IPS-18c (cell line): Measurements from ENCODE around the gene NFATC2.

ENCODE experiments used
- H3K4me3 ChIP-seq: 2 replicates; pipeline ENCODE4 v1.7.0; 2013; ENCODE audit warnings: low read depth, mild to moderate bottlenecking, low read length, moderate library complexity; ENCODE audit not compliant: insufficient read depth
- H3K9me3 ChIP-seq: one replicate; pipeline ENCODE4 v1.6.1; 2013; ENCODE audit warnings: mild to moderate bottlenecking, low read length, moderate library complexity; ENCODE audit not compliant: control insufficient read depth, insufficient read depth

Gene NFATC2

DNA sequence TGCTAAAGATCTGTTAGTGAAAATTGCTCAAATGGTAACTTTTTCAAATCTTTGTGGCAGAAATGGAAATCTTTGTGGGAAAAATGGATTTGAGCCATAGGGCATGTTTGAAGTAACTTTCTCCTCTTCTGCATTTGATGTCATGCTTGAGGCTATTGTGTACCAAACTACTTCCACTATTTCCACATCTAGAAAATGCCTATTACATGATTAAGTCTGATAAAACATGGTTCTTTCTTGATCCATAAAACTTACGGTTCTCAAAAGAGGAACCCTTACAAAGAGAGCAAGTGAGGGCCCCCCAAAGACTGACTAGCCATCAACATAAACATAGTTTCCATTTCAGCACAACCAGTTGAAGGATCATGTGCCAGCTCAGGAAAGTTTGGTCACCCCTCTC lies 150.6 kb downstream of the NFATC2 start:
- H3K4me3 ChIP-seq = no peak overlapping the region
- no peaks in the 10 kb centered on the region for H3K9me3 ChIP-seq

DNA sequence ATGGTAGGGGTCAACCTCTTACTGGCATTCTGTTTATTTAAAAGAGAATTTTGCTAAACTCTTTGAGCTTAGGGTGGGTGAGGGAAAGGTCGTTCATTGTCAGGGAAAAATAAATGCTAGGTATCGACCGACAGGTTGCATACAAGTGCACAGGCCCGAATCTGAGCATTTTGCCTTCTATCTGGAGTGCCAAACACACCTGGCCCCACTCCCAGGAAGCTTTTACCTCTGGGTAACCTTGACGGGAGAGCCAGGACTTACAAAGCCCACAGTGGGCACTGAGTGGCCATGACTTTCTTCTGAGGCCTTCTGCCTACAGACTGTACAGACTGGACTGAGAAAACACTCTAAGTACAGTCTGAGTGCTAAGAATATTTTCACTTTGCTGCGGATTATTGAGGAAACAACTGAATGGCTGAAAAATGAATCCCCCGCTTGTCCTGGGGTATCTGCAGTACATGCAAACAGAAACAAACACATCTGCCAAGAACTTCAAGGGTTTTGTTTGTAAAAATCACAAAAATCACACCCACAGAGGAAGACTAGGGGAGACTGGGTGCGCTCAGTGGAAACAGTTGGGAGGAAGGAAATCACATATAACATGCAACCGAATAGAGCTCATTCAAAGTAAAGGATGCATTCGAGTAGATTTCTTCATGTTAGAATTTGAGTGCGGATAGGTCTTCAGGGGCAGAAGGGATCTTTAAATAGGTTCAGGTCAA lies 152.8 kb downstream of the NFATC2 start:
- Histone ChIP-seq H3K9me3 (no peaks in the 10 kb centered on the region), H3K4me3 (no peak overlapping the region)

DNA sequence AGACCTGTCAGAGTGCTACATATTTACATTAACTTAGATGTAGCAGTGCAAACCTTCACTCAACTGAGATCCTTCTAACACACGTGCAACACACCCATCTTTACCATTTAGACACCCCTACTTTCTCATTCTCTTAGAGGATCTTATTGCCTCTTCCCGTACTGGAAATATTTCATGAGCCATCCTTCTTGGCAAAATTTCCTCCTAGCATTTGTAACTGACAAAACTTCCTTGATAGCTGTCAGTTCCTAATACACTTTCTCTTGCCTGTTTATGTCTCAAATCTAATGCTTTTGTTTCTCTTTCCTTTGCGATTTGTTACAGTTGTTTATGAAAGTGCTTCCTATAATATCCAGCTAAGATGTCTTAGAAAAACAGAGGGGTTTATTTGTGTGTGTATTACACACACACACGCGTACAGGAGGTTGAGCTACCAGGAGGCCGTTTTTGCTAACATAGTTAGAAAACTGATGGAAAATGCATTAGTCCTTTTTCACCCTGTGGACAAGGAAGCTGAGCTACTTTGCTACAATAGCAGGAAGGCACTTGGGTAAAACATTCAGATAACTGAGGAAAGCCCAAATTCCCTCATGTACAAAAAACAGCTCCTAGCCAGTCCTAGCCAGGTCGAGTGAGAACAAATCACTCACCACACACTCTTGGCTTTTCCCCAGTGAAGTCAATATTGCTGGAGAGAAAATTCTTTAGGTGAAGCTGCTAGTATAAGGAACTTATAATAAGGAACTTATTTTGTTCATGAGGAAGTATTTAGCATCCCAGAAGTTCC lies 153.6 kb downstream of the NFATC2 start:
- Histone ChIP-seq H3K9me3 (no peaks in the 10 kb centered on the region), H3K4me3 (no peak overlapping the region)

DNA sequence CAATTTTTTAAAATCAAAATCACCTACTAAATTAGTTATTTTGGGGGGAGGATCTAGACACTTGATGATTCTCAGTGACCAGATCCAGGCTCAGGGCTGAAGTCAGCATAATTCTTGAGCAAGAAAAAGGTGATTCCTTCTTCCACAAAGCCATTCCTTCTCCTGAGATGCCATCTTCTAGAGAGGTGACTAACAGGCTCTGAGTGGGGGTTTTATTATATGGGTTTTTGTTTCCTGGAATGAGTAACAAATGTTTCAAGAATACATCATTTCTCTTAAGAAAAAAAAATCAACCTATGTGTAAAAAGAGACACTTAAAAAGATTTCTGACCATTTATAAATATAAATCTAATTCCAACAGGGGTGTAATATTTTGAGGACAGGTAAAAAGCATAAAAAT lies 154.3 kb downstream of the NFATC2 start:
- Histone ChIP-seq H3K4me3 (no peak overlapping the region), H3K9me3 (no peaks in the 10 kb centered on the region)

DNA sequence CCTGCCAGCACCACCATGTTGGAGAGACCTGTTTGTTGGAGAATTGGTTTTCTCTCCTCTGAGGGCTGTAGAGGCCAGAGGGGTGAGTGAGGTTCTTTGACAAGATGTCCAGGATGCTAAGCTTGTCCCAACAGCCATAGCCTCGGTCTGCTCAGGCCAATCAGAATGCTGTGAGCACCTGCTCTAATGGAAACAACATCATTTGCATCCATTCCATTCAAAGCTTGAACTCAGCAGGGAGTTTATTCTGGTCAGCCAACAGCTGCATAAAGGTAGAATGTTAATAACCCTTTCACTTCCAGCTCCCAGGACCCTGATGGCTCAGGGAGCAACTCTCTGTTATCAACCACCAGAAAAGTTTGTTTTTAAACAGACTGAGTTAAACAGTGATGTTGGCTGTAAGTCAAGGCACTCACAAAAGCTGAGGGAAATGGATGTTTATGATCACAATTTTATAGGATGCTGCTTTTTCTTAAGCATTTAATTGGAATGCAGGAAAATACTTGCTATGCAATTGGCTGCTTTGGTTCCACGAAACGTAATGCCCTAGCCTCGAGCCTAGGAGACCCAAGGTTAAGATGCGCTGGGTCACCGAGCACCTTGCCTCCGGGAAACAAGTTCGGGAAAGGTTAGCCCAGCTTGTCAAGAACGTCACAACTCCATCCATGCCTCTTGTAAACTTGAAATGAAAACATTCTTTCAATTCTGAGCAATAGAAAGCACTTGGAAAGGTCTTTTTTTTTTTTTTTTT lies 155.2 kb downstream of the NFATC2 start:
- no peaks in the 10 kb centered on the region for H3K9me3 ChIP-seq
- no peak overlapping the region for H3K4me3 ChIP-seq

DNA sequence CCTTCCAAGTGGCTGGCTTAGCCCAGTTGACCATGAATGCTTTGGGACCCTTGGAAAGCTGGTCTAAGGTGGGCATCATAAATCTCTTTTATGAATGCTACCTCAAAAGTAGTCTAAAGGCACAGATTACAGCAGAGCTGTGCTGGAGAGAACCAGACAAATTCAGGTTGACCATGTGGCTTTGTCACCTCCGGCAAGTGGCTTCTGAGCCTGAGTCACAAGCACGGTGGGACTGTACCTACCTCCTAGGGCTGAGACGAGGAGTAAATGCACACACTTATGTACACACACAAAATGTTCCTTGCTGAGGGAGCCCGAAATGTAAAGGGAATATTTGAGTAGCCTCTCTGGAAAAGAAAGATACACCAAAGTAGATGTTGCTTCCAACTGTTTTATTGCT lies 155.9 kb downstream of the NFATC2 start:
- H3K9me3 ChIP-seq = no peaks in the 10 kb centered on the region

DNA sequence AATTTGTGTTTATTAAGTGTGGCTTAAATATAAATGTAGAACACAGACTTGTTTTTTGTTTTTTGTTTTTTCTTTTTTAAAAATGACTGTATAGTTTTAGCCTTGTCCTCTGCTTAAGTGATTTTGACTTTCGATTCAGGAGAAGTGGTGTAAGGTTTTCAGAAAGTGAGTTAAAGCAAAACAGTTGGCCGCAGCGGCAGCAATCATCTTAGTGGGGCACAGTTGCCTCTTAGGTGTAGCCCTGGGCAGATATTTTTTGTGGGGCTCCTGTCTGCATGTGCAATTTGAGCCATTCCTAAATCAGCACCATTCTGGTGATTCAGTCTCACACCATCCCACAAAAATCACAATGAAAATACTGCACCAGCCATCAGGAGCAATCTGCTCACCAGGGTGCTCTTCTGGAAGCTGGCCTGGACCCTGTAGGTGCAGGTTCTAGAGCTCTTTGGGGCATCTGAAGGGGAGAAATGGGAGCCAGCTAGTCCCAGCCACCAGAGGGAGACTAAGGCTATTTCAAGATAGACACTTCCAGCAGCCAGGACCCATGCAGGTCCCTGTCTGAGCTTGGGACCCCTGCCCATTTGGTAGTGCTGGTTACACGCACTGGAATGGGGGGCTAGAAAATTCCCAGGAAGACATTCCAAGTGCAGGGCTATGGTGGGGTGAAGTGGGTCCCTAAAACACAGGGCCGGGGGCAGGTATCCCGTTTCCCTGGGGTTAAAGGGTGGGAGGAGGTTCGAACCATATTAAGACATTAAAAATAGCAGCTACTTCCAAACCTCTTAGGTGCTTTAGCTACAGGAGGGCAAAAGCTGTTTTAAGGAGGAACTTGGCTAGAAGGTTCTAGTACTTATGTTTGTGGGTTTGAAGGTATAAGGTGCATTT lies 156.6 kb downstream of the NFATC2 start:
- no peak overlapping the region for H3K4me3 ChIP-seq
- no peaks in the 10 kb centered on the region for H3K9me3 ChIP-seq

More for the DNA sequence above, 155.9 kb downstream of the NFATC2 start:
- no peak overlapping the region for H3K4me3 ChIP-seq

DNA sequence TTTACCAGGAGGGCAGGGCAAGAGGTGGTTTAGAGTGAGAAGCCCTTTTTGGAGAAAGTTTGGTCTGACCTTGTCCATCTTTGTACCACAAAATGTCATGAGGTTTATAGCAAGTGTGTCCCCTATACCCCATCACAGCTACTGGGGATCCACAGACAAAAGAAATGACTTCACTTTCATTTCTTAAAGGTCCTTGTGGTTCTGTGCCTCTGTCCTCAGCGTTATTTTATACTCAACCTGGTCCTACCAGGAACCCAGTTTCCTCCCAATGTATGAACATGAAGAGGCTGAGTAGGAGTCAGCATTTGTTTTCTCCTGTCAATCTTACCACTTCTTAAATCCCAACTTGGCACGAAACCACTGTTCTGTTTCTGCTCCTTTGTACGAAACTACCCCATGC lies 157.6 kb downstream of the NFATC2 start:
- H3K9me3 ChIP-seq = no peaks in the 10 kb centered on the region
- H3K4me3 ChIP-seq = no peak overlapping the region

DNA sequence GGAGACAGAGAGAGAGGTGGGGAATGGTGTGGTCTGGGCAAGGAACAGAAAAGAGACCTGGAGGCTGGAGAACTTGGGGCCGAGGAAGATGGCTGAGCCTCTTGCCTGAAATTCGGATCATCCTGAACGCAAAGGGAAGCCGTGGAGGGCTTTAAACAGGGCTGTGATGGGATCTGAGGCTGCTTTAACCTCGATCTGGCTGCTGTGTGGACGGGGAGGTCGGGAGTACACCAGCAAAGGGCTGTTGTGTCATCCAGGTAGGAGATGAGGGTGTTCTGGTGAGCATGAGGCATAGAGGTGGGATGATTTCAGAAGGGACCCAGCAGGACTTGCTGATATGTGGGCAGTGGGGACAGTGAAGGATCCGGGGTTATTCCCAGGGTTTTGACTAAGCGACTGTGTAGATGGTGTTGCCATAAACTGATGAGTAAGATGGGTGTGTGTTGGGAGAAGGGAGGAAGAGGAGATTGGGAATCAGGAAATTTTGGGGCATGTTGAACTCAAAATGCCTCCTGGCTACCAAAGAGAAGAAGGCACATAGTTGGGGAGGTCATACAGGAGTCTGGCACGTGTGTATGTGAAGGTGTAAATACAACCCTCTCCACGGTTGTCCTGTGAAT lies 158.5 kb downstream of the NFATC2 start:
- H3K4me3 ChIP-seq = no peak overlapping the region
- H3K9me3 ChIP-seq = peaks cover 2% of the 10 kb centered on the region

DNA sequence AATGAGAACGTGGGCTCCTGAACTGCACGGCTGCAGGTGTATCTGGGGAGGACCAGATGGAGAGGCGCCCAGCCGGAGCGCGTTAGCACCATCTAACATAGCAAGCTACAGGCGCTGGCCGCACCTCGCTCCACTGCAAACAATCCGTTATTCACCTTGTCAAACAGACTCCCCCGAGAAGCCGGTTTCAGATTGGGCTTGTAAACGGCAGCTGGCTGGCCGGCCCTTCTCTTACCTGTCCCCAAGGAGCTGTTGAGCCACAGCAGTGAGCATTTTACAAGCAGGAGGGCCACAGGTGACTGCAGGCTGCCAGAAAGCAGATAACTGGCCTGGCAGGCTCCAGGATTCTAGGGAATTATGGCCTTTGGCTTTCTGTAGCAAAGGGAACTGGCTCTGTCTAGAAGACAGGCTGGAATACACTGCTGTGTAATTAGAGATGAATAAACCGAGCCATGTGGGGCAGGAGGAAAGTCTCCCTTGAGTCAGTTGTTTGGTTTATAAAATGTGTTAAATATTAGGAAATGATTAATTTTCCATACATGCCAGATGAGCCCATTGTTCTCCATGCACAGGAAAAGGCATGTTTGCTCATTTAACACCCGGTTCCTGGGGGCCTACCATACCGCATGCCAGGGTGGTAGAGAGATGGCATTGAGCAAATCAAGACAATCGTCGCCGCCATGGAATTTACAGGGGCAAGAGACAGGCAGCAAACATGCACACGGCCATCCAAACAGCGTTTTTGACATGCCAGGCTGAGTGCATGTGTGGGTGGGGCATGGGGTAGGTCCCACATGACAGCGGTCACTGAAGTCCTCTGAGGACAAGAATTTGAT lies 159.3 kb downstream of the NFATC2 start:
- H3K9me3 ChIP-seq = peaks cover 2% of the 10 kb centered on the region
- H3K4me3 ChIP-seq = no peak overlapping the region

DNA sequence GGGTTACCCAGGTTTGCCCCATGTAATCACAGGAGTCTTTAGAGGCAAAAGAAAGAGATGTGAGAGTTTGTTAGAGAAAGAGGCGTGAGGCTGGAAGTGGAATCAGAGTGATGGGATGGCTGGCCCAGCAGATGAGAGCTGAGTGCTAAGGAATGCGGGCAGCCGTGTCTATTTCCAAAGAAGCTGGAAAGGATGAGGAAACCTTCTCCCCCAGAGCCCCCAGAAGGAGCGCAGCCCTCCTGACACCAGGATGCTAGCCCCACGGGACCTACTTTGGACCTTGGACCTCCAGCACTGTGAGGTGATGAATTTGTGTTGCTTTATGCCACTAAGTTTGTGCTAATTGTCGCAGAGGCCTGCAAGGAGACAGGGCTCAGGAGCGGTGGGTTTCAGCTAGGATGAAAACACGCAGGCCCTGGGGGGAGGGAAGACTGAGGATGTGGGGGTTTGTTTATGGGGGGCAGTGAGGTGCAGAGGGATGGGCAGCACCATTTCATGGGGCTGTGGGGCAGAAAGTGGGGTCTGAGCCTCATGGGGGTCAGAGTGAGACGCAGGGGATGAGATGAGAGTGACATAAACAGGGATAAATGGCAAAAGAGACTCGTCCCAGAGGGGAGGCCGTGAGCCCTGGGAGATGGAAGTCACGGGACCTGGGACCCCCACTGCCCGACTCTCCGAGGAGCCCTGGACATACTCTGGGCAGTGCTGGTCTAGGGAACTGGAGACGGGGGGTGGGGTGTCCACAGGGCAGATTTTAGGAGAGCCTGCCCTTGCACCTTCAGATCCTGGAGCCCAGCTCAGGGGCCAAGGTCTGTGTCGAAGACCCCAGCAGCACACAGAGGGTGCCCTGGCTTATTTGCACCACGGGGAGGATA lies 160.2 kb downstream of the NFATC2 start:
- Histone ChIP-seq H3K4me3 (no peak overlapping the region), H3K9me3 (peaks cover 2% of the 10 kb centered on the region)

DNA sequence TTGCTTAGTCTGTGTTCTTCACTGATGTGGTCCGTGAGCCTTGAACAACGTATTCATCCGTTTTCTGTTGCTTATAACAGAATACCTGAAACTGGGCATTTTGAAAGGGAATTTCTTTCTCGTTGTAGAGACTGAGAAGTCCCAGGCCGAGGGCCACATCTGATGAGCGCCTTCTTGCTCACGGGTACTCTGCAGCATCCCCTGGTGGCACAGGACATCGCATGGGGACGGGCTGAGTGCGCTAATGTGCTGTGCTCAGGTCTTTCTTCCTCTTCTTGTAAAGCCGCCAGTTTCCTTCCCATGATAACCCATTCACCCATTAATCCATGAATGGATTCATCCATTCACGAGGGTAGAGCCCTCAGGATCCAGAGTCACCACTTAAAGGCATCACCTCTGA lies 161.0 kb downstream of the NFATC2 start:
- H3K9me3 ChIP-seq = peaks cover 2% of the 10 kb centered on the region
- no peak overlapping the region for H3K4me3 ChIP-seq

DNA sequence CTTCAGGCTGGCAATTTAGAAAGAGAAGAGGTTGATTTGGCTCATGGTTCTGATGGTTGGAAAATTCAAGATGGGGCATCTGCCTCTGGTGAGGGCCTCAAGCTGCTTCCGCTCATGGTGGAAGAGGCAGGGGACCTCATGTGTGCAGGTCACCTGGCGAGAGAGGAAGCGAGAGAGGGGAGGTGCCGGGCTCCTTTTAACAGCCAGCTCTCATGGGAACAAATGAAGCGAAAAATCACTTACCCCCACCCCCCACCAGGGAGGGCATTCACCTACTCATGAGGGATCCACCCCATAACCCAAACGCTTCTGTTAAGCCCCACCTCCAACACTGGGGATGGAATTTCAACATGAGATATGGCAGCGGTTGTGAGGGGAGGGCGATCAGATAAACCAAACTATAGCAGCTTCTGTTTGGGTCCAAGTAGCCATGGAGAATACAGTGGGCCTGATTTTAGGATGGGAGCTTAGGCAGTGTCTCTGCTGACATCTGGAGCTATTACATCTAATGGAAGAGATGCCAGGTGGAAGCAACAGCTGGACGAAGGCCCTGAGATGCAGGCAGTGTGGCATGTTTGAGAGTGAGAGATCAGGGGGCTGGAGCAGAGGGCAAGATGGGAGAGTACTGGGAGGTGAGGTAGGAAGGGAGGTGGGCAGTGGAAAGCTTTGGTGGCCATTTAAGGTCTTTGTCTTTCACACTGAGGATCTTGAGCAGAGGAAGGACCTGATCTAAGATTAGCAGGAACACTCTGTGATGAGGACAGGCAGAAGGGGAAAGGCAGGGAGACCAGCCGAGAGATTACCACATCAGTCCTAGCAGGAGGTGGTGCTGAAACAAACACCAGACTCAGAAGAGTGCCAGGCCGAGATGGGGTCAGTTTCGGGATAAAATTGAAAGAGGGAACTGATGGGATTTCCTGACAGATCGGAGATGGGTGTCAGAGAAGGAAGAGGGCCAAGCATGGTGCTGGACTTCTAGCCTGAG lies 161.8 kb downstream of the NFATC2 start:
- H3K9me3 ChIP-seq = peaks cover 2% of the 10 kb centered on the region
- no peak overlapping the region for H3K4me3 ChIP-seq
